8988T (cell line): ENCODE measurements around the gene TMBIM6.
"Not testable (repeated sequence)": the region's sequence is repeated elsewhere in the genome, so short reads cannot be mapped to it uniquely, and the experiment has no call there.

Experiments used
- DNase-seq: peaks from one replicate; pipeline ENCODE4 v3.0.0; 2011

Gene TMBIM6

GRCh38 chr12:49777800-49778748 is 36.7 kb downstream of the TMBIM6 start:
- peak; percentile 65 for DNase-seq

DNA sequence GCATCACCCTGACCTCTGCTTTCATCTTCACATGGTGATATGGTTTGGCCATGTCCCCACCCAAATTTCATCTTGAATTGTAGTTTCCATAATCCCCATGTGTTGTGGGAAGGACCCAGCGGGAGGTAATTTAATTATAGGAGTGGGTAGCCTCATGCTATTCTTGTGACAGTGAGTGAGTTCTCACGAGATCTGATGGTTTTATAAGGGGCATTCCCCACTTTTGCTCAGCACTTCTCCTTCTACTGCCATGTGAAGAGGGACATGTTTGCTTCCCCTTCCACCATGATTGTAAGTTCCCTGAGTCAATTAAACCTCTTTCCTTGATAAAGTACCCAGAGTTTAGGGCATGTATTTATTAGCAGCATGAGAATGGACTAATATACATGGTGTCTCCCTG is 38.2 kb downstream of the TMBIM6 start:
- no peak for DNase-seq

GRCh38 chr12:49780914-49781313 is 39.6 kb downstream of the TMBIM6 start:
- not testable (repeated sequence) for DNase-seq

DNA sequence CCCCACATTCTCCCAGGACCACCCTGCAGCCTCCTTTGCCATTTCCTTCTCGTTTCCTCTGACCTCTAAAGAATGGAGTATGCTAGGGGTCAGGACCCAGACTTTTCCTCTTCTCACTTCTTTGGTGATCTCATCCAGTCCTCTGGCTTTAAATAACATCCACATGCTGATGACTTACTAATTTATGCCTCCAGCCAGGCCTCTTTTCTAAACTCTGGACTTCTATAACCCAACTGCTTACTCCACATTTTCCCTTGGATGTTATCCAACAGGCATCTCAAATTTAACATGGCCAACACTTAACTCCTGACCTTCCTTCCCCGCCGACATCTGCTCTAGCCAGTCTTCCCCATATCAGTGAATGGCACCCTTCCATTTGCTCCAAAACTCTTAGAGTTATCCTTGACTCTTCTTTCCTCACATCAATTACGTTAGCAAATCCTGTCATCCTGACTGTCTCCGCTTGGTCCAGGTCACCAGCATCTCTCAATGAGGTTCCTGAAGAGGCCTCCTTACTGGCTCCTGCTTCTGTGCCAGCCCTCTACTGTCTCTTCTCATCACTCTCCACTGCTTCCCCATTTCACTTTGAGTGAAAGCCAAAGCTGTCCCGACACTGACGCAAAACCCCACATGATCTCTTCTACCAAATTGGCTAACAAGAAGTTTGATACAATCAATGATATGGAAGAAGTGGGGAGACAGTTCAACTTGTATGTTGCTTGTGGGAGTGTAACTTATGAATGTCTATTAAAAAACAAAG is 42.7 kb downstream of the TMBIM6 start:
- no peak for DNase-seq

DNA sequence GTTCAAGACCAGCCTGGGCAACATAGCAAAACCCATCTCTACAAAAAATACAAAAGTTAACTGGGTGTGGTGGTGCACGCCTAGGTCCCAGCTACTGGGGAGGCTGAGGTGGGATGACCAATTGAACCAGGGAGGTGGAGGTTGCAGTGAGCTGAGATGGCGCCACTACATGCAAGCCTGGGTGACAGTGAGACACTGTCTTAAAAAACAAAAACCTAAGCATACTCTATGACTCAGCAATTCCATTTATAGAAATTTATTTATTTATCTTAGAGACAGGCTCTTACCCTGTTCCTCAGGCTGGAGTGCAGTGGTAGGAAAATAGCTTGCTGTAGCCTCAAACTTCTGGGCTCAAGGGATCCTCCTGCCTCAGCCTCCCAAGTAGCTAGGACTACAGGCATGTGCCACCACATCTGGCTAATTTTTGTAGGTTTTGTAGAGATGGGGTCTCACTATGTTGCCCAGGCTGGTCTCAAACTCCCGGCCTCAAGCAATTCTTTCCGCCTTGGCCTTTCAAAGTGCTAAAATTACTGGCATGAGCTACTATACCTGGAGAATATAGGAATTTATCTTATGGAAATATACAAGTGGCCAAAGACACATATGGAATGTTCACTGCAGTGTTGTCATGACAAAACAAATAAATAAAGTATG is 43.5 kb downstream of the TMBIM6 start:
- DNase-seq = no peak

- no peak for DNase-seq
Measured at GRCh38 chr12:49787672-49788071, 46.3 kb downstream of the TMBIM6 start.

GRCh38 chr12:49789992-49790391 is 48.6 kb downstream of the TMBIM6 start:
- no peak for DNase-seq

GRCh38 chr12:49790741-49791555 is 49.6 kb downstream of the TMBIM6 start:
- DNase-seq = no peak

DNA sequence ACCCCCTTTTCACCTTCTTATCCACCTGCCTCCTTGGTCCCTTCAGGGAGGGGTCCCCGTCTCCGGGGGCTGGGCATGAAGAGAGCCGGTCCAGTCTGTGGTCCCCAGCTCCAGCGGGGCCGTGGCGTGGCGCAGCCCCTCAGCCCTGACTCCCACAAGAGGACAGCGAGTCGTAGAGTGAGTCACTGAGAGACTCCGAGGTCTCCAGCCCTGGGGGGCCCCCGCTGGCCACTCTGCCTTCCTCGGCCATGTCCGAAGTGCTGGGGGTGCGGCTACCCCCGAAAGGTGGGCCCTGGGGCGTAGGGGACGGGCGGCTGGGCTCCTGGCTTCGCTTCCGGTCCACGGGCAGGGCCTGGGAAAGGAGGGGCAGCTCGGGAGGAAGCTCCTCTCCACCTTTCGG is 50.3 kb downstream of the TMBIM6 start:
- DNase-seq = no peak

GRCh38 chr12:49792181-49792970 is 51.0 kb downstream of the TMBIM6 start:
- DNase-seq = no peak

- DNase-seq = no peak
Measured at GRCh38 chr12:49792976-49793580, 51.7 kb downstream of the TMBIM6 start.

GRCh38 chr12:49793620-49794019 is 52.3 kb downstream of the TMBIM6 start:
- no peak for DNase-seq

DNA sequence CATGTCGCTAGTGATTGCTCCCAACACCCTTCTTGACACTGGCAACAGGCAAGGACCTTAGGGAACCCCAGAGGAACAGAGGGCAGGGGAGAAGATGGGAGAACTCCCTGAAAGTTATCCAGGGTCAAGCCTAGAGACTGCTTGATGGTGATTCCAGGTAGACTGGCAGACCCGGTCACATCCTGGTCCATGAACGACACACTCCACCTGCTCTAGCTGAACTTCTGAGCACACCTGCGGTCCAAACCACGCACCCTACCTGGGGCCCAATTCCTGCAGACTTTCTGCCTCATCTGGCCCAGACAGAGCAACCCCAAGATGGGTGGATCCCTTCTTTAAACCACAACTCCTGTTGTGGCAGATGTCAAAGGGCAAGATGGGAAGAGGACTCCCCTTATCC is 52.7 kb downstream of the TMBIM6 start:
- DNase-seq = no peak

- no peak for DNase-seq
Measured at GRCh38 chr12:49794811-49795653, 53.7 kb downstream of the TMBIM6 start.

- no peak for DNase-seq
Measured at GRCh38 chr12:49795654-49796105, 54.3 kb downstream of the TMBIM6 start.

GRCh38 chr12:49796155-49796554 is 54.8 kb downstream of the TMBIM6 start:
- no peak for DNase-seq

DNA sequence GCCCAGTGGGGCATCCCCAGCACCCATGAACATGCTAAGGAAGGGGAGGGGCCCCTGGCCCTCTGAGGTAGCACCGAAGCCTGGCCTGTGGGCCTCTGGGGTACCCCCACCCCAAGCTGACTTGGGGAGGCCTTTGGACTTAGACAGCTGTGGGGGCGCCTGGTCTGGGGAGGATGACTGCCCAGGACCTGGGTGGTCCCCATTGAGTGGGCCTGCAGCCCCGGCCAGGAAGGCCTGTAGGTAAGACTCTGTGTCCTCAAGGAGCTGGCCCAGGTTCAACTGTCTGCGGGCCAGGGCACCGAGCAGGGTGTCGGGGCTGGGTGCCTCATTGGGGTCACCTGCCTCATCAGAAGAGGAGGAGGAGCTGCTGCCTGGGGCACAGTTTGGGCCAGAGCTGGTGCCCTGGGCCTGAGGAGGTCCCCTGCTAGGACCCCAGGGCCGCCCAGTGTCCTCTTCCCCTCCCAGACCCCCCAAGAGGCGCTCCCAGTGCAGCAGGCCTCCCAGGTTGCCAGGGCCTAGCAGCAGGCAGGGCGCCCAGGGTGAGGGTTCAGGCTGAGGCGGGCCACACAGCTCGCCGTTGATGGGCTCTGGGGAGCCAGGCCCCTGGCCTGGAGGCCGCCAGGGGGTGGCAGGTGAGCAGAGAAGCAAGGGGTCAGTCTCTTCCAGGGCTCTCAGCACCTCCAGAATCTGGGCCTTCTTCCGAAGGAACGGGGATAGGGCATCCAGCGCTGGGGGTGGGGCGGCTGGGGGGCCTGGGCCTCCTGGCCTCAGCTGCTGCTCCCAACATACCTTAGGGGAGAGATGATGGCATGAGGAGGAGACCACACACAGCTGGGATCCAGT is 55.5 kb downstream of the TMBIM6 start:
- no peak for DNase-seq

GRCh38 chr12:49797449-49797776 is 56.1 kb downstream of the TMBIM6 start:
- no peak for DNase-seq

DNA sequence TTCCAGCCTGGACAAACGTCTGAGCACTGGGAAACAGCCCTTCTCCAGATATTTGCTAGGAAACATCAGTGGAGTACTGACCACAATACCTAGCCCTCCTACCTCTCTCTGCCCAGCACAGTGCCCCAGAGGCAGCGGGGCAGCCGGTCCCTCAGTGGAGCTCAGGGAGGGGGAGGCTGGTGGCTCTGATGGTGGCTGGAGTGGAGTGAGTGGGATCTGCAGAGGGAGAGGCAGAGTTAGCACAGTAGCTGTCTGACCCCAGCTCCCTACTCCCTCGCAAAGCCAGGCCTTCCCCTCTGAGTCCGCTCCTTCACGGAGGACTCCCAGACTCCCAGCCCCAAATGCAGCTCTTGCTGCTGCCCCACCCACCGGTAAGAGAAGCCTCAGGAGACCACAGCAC is 56.9 kb downstream of the TMBIM6 start:
- DNase-seq = no peak
